Right lobe of liver (tissue), 4 donors: ENCODE measurements around the gene TOR1AIP2.

ENCODE experiments used
- POLR2A ChIP-seq: fragments of 450-650 bp; IDR thresholded peaks from one replicate; pipeline ENCODE4 v1.6.1; 2017; ENCODE audit warnings: antibody characterized with exemption, mild to moderate bottlenecking
- TF ChIP-seq, protein P1 (sequence below), 4 donors: fragments of 200-600 bp in 3 of 4; fragments of 450-650 bp in 1 of 4; IDR thresholded peaks; one replicate each; pipeline versions ENCODE4 v1.5.1 to v1.8.0; 2016 to 2022; ENCODE audit warnings: antibody characterized with exemption in 4 of 4, mild to moderate bottlenecking in 2 of 4
- donor health status: DM: no; HTN: no; CAD: no.
- donor health status: DM: no; HTN: no; CAD: no.
- donor health status: DM: no; HTN: yes; CAD: no.

DNA sequence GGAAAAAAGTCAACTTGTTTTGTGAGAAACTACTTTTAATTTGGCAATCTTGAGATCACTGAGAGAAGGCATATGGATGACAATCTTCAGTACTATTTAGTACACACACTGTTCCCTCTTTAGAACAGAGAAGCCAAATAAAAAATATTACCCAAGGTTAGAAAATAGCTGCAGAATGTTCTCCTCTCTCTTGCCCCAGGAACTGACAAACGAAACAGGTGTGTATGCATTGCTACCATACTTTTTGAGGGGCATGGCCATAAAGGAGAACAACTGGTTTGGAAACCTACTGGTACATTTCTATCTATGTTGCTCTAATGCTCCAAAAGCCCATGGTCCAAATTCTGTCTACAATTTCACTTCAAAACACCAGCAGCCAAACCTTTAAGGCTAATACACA, 5.7 kb downstream of the TOR1AIP2 start:
- TF ChIP-seq, protein P1, sequence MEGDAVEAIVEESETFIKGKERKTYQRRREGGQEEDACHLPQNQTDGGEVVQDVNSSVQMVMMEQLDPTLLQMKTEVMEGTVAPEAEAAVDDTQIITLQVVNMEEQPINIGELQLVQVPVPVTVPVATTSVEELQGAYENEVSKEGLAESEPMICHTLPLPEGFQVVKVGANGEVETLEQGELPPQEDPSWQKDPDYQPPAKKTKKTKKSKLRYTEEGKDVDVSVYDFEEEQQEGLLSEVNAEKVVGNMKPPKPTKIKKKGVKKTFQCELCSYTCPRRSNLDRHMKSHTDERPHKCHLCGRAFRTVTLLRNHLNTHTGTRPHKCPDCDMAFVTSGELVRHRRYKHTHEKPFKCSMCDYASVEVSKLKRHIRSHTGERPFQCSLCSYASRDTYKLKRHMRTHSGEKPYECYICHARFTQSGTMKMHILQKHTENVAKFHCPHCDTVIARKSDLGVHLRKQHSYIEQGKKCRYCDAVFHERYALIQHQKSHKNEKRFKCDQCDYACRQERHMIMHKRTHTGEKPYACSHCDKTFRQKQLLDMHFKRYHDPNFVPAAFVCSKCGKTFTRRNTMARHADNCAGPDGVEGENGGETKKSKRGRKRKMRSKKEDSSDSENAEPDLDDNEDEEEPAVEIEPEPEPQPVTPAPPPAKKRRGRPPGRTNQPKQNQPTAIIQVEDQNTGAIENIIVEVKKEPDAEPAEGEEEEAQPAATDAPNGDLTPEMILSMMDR (IDR thresholded peaks at IDR 0.05) = no peak
- no peak for TF ChIP-seq POLR2A
